Panc1 (cell line): Measurements from ENCODE around the gene FNTB.

Experiments
- POLR2AphosphoS5 ChIP-seq: IDR thresholded peaks from 2 replicates; pipeline ENCODE4 v1.6.1; 2012; ENCODE audit warnings: mild to moderate bottlenecking, low read depth, low read length, moderate library complexity
- SIN3A ChIP-seq: IDR thresholded peaks from 2 replicates; pipeline ENCODE4 v1.6.1; 2012; ENCODE audit warnings: low read depth, mild to moderate bottlenecking, low read length, moderate library complexity, borderline replicate concordance; ENCODE audit not compliant: insufficient read depth
- TCF7L2 ChIP-seq: IDR thresholded peaks from 2 replicates; pipeline ENCODE4 v1.6.1; 2011; ENCODE audit warnings: mild to moderate bottlenecking, low read depth, low read length, inconsistent platforms
- TF ChIP-seq, protein P1 (sequence below): fragments of 450-650 bp; IDR thresholded peaks from 2 replicates; pipeline ENCODE4 v1.5.1; 2017; ENCODE audit warnings: mild to moderate bottlenecking
- TF ChIP-seq, protein P2 (sequence below), 2 experiments: IDR thresholded peaks; 2 replicates each; pipeline ENCODE4 v1.6.1; 2011 to 2012; ENCODE audit warnings: low read depth in 2 of 2, control low read depth in 1 of 2, low read length in 1 of 2, mild to moderate bottlenecking in 1 of 2, moderate library complexity in 1 of 2; ENCODE audit not compliant: insufficient read depth in 1 of 2

GRCh38 chr14:64944041-64944440, 42.7 kb upstream of the FNTB start:
- TF ChIP-seq, protein P1, sequence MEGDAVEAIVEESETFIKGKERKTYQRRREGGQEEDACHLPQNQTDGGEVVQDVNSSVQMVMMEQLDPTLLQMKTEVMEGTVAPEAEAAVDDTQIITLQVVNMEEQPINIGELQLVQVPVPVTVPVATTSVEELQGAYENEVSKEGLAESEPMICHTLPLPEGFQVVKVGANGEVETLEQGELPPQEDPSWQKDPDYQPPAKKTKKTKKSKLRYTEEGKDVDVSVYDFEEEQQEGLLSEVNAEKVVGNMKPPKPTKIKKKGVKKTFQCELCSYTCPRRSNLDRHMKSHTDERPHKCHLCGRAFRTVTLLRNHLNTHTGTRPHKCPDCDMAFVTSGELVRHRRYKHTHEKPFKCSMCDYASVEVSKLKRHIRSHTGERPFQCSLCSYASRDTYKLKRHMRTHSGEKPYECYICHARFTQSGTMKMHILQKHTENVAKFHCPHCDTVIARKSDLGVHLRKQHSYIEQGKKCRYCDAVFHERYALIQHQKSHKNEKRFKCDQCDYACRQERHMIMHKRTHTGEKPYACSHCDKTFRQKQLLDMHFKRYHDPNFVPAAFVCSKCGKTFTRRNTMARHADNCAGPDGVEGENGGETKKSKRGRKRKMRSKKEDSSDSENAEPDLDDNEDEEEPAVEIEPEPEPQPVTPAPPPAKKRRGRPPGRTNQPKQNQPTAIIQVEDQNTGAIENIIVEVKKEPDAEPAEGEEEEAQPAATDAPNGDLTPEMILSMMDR, result no peak
- TF ChIP-seq, protein P2, sequence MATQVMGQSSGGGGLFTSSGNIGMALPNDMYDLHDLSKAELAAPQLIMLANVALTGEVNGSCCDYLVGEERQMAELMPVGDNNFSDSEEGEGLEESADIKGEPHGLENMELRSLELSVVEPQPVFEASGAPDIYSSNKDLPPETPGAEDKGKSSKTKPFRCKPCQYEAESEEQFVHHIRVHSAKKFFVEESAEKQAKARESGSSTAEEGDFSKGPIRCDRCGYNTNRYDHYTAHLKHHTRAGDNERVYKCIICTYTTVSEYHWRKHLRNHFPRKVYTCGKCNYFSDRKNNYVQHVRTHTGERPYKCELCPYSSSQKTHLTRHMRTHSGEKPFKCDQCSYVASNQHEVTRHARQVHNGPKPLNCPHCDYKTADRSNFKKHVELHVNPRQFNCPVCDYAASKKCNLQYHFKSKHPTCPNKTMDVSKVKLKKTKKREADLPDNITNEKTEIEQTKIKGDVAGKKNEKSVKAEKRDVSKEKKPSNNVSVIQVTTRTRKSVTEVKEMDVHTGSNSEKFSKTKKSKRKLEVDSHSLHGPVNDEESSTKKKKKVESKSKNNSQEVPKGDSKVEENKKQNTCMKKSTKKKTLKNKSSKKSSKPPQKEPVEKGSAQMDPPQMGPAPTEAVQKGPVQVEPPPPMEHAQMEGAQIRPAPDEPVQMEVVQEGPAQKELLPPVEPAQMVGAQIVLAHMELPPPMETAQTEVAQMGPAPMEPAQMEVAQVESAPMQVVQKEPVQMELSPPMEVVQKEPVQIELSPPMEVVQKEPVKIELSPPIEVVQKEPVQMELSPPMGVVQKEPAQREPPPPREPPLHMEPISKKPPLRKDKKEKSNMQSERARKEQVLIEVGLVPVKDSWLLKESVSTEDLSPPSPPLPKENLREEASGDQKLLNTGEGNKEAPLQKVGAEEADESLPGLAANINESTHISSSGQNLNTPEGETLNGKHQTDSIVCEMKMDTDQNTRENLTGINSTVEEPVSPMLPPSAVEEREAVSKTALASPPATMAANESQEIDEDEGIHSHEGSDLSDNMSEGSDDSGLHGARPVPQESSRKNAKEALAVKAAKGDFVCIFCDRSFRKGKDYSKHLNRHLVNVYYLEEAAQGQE (IDR thresholded peaks at IDR 0.05; ENCODE audit: insufficient read depth in 1 of 2, low read depth in 2 of 2, low read length in 1 of 2), result no peak
- no peak for TF ChIP-seq SIN3A
- no peak for TF ChIP-seq POLR2AphosphoS5
- TF ChIP-seq TCF7L2, result no peak
